GM23338 (cell line): ENCODE data around the gene MTRF1L. TPM values are rescaled to one million over a fixed set of nuclear protein-coding genes. Genes with fewer than 3 reads are reported as not detected.

Source experiments
- ATAC-seq: fragments of 200-7000 bp; cut with Tn5 transposase; 3 replicates; pipeline ENCODE4 v1.9.1; 2020
- DNase-seq: peaks from one replicate; pipeline ENCODE4 v3.0.0-alpha.2; 2015; ENCODE audit warnings: low spot score
- H2AFZ ChIP-seq: fragments of 200-600 bp; sonication (generic); 2 replicates; pipeline ENCODE4 v1.8.0; 2016; ENCODE audit warnings: antibody characterized with exemption, mild to moderate bottlenecking, moderate library complexity
- H3F3A ChIP-seq: fragments of 200-600 bp; sonication (generic); replicated peaks from 2 replicates; pipeline ENCODE4 v1.8.0; 2017; ENCODE audit warnings: antibody characterized with exemption, mixed run types, low read depth
- H3K27ac ChIP-seq: fragments of 200-600 bp; sonication (generic); 2 replicates; pipeline ENCODE4 v1.6.1; 2016; ENCODE audit warnings: low read depth
- H3K27me3 ChIP-seq: fragments of 200-600 bp; sonication (generic); 2 replicates; pipeline ENCODE4 v1.8.0; 2016; ENCODE audit warnings: mild to moderate bottlenecking, mixed run types, moderate library complexity; ENCODE audit not compliant: insufficient read depth
- H3K36me3 ChIP-seq: fragments of 200-600 bp; sonication (generic); 2 replicates; pipeline ENCODE4 v1.8.0; 2016; ENCODE audit warnings: mild to moderate bottlenecking; ENCODE audit not compliant: insufficient read depth
- H3K4me1 ChIP-seq: fragments of 200-600 bp; sonication (generic); 2 replicates; pipeline ENCODE4 v1.8.0; 2016; ENCODE audit warnings: mild to moderate bottlenecking, moderate library complexity; ENCODE audit not compliant: insufficient read depth
- H3K4me2 ChIP-seq: fragments of 200-600 bp; sonication (generic); 2 replicates; pipeline ENCODE4 v1.7.1; 2017; ENCODE audit warnings: mixed run types
- H3K4me3 ChIP-seq: fragments of 200-600 bp; sonication (generic); 2 replicates; pipeline ENCODE4 v1.6.1; 2016; ENCODE audit warnings: mixed run types
- H3K79me2 ChIP-seq: fragments of 200-600 bp; sonication (generic); replicated peaks from 2 replicates; pipeline ENCODE4 v1.8.0; 2017; ENCODE audit warnings: mild to moderate bottlenecking; ENCODE audit not compliant: insufficient read depth
- H3K9me2 ChIP-seq: fragments of 200-600 bp; sonication (generic); 2 replicates; pipeline ENCODE4 v1.8.0; 2017; ENCODE audit not compliant: insufficient read depth
- H4K20me1 ChIP-seq: fragments of 200-600 bp; sonication (generic); replicated peaks from 2 replicates; pipeline ENCODE4 v1.8.0; 2017; ENCODE audit warnings: mild to moderate bottlenecking; ENCODE audit not compliant: insufficient read depth
- H3K27ac Mint-ChIP-seq: 2 replicates; pipeline ENCODE4 v1.8.0; 2020; ENCODE audit warnings: inconsistent platforms, mild to moderate bottlenecking, moderate library complexity, mixed read lengths
- H3K27me3 Mint-ChIP-seq: 3 replicates; pipeline ENCODE4 v1.8.0; 2022; ENCODE audit warnings: low read depth, mild to moderate bottlenecking, moderate library complexity, mixed read lengths, inconsistent platforms; ENCODE audit not compliant: insufficient read depth, poor library complexity
- H3K36me3 Mint-ChIP-seq: 3 replicates; pipeline ENCODE4 v1.8.0; 2021; ENCODE audit warnings: low read depth, mild to moderate bottlenecking, inconsistent platforms, moderate library complexity, mixed read lengths
- H3K4me1 Mint-ChIP-seq: 3 replicates; pipeline ENCODE4 v1.8.0; 2020; ENCODE audit warnings: mild to moderate bottlenecking, inconsistent platforms, mixed read lengths
- H3K4me3 Mint-ChIP-seq: 3 replicates; pipeline ENCODE4 v1.8.0; 2021; ENCODE audit warnings: moderate library complexity, mild to moderate bottlenecking, inconsistent platforms, mixed read lengths
- H3K9me3 Mint-ChIP-seq: 3 replicates; pipeline ENCODE4 v1.8.0; 2020; ENCODE audit warnings: moderate library complexity, mild to moderate bottlenecking, inconsistent platforms, mixed read lengths
- CREB1 ChIP-seq: fragments of 250-450 bp; sonication (Bioruptor Pico); IDR thresholded peaks from 2 replicates; pipeline ENCODE4 v1.5.0; 2020; ENCODE audit warnings: low read depth, mild to moderate bottlenecking, moderate library complexity
- EZH2 ChIP-seq: fragments of 200-600 bp; sonication (generic); IDR thresholded peaks from one replicate; pipeline ENCODE4 v1.8.0; 2017; ENCODE audit warnings: antibody characterized with exemption, mild to moderate bottlenecking, low read depth; ENCODE audit not compliant: unreplicated experiment
- EZH2phosphoT487 ChIP-seq: fragments of 200-600 bp; sonication (generic); IDR thresholded peaks from one replicate; pipeline ENCODE4 v1.8.1; 2018; ENCODE audit warnings: antibody characterized with exemption; ENCODE audit not compliant: unreplicated experiment
- NANOG ChIP-seq: IDR thresholded peaks from 2 replicates; pipeline ENCODE4 v1.6.1; 2016; ENCODE audit warnings: antibody characterized with exemption, borderline replicate concordance
- STAT1 ChIP-seq: IDR thresholded peaks from one replicate; pipeline ENCODE4 v1.6.1; 2016; ENCODE audit warnings: antibody characterized with exemption; ENCODE audit not compliant: unreplicated experiment
- ZNF114 ChIP-seq: fragments of 250-450 bp; sonication (Bioruptor Pico); IDR thresholded peaks from 2 replicates; pipeline ENCODE4 v1.5.0; 2020; ENCODE audit warnings: mild to moderate bottlenecking, moderate library complexity
- polyA plus RNA-seq: library from polyadenylated mRNA; unstranded; fragments of >200 nt; fragmentation: Nextera tagmentation; extraction: Ambion mirVana; gene quantifications from 2 replicates; pipeline ENCODE4 v1.2.1, GENCODE V29; 2016
- total RNA-seq: library from RNA; depleted of rRNA; stranded (reverse); fragments of >200 nt; shearing (Covaris generic); gene quantifications from 2 replicates; pipeline ENCODE4 v1.2.3, GENCODE V29; 2014
- TF ChIP-seq, protein P1 (sequence below), 2 experiments: fragments of 200-600 bp in 1 of 2; sonication (generic) in 1 of 2; conservative IDR thresholded peaks; 2 replicates each; pipeline versions ENCODE4 v1.5.1 to v1.6.1; 2016 to 2017; ENCODE audit warnings: antibody characterized with exemption in 2 of 2, low read depth in 2 of 2, mild to moderate bottlenecking in 2 of 2, moderate library complexity in 1 of 2
- TF ChIP-seq, protein P2 (sequence below): IDR thresholded peaks from 2 replicates; pipeline ENCODE4 v1.6.1; 2016; ENCODE audit warnings: antibody characterized with exemption
- TF ChIP-seq, protein P3 (sequence below): IDR thresholded peaks from one replicate; pipeline ENCODE4 v1.6.1; 2018; ENCODE audit warnings: antibody characterized with exemption; ENCODE audit not compliant: unreplicated experiment

Gene MTRF1L
- total and polyA plus RNA-seq, 2 experiments from 2014 or later = 20.5 to 28.3 TPM

DNA sequence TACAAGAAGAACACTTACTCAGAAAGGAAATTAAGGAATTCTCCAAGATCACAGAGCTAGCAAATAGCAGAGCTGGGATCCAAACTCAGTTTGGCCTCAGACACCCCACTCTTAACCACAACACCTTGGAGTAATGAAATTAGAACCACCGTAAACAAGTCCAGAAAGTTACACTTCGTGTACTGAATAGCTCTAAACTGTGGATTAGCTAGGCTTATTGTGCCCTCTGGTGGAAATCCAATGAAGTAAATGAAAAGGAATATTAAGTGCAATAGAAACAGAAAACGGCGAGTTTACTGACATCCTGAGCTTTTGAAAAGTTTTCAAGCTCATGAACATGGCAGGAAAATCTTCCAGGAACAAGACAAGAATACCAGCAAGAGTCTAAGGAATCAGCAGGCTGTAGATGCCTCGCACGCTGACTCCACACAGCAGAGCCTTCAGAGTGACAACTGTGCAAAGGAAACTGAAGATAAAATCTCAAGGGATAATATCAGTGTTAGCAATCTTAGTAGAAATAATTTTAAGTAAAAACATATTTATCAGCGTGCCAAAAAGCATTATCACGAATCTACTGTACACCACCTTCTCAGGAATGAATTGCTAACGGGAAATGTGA, 54.2 kb downstream of the MTRF1L start:
- H4K20me1 ChIP-seq = no peaks in the 10 kb centered on the region
- Mint-ChIP-seq H3K36me3 (no peaks in the 10 kb centered on the region), H3K27ac (no peak overlapping the region), H3K27me3 (no peaks in the 10 kb centered on the region), H3K4me3 (no peak overlapping the region), H3K4me1 (peaks cover 33% of the 10 kb centered on the region), H3K9me3 (no peaks in the 10 kb centered on the region)
- H3K79me2 ChIP-seq = no peaks in the 10 kb centered on the region
- peaks cover 27% of the 10 kb centered on the region for H3K4me1 ChIP-seq
- H2AFZ ChIP-seq = 0 out of 2 replicates have a peak overlapping the region, but pooled peaks have one; percentile 24
- DNase-seq (peak; percentile 73), ATAC-seq (peak; percentile 88)
- no peak for TF ChIP-seq EZH2phosphoT487
- TF ChIP-seq, protein P1, sequence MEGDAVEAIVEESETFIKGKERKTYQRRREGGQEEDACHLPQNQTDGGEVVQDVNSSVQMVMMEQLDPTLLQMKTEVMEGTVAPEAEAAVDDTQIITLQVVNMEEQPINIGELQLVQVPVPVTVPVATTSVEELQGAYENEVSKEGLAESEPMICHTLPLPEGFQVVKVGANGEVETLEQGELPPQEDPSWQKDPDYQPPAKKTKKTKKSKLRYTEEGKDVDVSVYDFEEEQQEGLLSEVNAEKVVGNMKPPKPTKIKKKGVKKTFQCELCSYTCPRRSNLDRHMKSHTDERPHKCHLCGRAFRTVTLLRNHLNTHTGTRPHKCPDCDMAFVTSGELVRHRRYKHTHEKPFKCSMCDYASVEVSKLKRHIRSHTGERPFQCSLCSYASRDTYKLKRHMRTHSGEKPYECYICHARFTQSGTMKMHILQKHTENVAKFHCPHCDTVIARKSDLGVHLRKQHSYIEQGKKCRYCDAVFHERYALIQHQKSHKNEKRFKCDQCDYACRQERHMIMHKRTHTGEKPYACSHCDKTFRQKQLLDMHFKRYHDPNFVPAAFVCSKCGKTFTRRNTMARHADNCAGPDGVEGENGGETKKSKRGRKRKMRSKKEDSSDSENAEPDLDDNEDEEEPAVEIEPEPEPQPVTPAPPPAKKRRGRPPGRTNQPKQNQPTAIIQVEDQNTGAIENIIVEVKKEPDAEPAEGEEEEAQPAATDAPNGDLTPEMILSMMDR (conservative IDR thresholded peaks at IDR 0.05; ENCODE audit: low read depth in 2 of 2) = peak; percentile 78 to 89
- no peak overlapping the region for H3K27ac ChIP-seq
- H3F3A ChIP-seq = no peaks in the 10 kb centered on the region
- H3K4me3 ChIP-seq = no peak overlapping the region
- no peaks in the 10 kb centered on the region for H3K27me3 ChIP-seq
- no peak overlapping the region for H3K4me2 ChIP-seq
- H3K9me2 ChIP-seq = no peaks in the 10 kb centered on the region
- H3K36me3 ChIP-seq = no peaks in the 10 kb centered on the region

DNA sequence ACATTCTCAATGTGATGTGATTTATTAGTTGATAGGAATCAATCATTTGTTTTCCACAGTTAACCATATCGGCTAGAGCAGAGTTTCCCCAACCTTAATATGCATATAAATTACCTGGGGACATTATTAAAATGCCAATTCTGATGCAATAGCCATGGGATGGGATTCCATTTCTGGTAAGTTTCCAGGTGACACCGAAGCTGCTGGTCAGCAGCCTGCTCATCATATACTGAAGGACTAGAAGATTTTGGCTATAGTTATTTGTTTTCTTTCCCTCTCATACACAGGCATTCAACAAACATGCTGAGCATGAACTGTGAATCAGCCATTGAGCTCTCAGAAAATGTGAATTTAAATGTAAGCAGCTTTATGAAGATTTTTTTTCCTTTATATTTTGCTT, 55.5 kb downstream of the MTRF1L start:
- Histone ChIP-seq H3K4me3 (no peak overlapping the region), H4K20me1 (no peaks in the 10 kb centered on the region), H3F3A (no peaks in the 10 kb centered on the region), H3K79me2 (no peaks in the 10 kb centered on the region), H3K27ac (no peak overlapping the region), H3K4me2 (peak overlapping the region; percentile 34), H3K9me2 (no peaks in the 10 kb centered on the region), H2AFZ (peak overlapping the region; percentile 16; the same call in 1 of the 2 replicates), H3K4me1 (peaks cover 17% of the 10 kb centered on the region; the same call in 1 of the 2 replicates), H3K36me3 (no peaks in the 10 kb centered on the region), H3K27me3 (no peaks in the 10 kb centered on the region)
- TF ChIP-seq, protein P2, sequence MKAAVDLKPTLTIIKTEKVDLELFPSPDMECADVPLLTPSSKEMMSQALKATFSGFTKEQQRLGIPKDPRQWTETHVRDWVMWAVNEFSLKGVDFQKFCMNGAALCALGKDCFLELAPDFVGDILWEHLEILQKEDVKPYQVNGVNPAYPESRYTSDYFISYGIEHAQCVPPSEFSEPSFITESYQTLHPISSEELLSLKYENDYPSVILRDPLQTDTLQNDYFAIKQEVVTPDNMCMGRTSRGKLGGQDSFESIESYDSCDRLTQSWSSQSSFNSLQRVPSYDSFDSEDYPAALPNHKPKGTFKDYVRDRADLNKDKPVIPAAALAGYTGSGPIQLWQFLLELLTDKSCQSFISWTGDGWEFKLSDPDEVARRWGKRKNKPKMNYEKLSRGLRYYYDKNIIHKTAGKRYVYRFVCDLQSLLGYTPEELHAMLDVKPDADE = no peak
- TF ChIP-seq NANOG = no peak
- DNase-seq = peak; percentile 12
- Mint-ChIP-seq H3K27ac (peak overlapping the region; percentile 75), H3K27me3 (no peaks in the 10 kb centered on the region), H3K4me1 (peaks cover 22% of the 10 kb centered on the region), H3K36me3 (no peaks in the 10 kb centered on the region), H3K9me3 (no peaks in the 10 kb centered on the region), H3K4me3 (no peak overlapping the region)
- no peak for ATAC-seq

DNA sequence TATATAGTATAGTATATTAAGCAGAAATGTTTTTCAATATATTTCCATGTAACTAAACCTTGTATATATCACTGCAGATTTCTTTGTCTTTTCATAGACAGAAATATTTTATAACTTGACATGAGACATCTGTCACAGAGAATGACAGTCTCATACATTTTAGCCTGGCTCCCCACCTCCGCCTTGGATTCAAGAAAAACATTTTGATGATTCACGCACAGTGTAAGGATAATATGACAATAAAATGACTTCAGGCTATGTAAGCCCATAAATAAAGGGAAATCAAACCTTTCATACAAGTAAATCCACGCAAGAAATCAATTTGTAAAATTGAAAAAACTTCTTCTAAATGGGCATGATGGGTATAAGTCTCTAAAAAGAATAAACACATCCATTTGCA, 56.0 kb downstream of the MTRF1L start:
- Histone ChIP-seq H3K79me2 (no peaks in the 10 kb centered on the region), H3K4me3 (no peak overlapping the region), H3F3A (no peaks in the 10 kb centered on the region), H3K4me1 (peaks cover 14% of the 10 kb centered on the region; the same call in 1 of the 2 replicates), H3K4me2 (peak overlapping the region; percentile 34), H3K36me3 (no peaks in the 10 kb centered on the region), H4K20me1 (no peaks in the 10 kb centered on the region), H3K27me3 (no peaks in the 10 kb centered on the region), H3K9me2 (no peaks in the 10 kb centered on the region), H2AFZ (peak overlapping the region; percentile 16; the same call in 1 of the 2 replicates), H3K27ac (no peak overlapping the region)
- Mint-ChIP-seq H3K27ac (peak overlapping the region; percentile 75), H3K4me1 (peaks cover 19% of the 10 kb centered on the region), H3K4me3 (no peak overlapping the region), H3K9me3 (no peaks in the 10 kb centered on the region), H3K36me3 (no peaks in the 10 kb centered on the region), H3K27me3 (no peaks in the 10 kb centered on the region)
- no peak for DNase-seq
- ATAC-seq = no peak
- TF ChIP-seq, protein P2 = no peak
- TF ChIP-seq EZH2 (no peak), STAT1 (no peak), ZNF114 (CRISPR knock-in tag) (no peak), CREB1 (CRISPR knock-in tag) (no peak), EZH2phosphoT487 (no peak)
- TF ChIP-seq, protein P3, sequence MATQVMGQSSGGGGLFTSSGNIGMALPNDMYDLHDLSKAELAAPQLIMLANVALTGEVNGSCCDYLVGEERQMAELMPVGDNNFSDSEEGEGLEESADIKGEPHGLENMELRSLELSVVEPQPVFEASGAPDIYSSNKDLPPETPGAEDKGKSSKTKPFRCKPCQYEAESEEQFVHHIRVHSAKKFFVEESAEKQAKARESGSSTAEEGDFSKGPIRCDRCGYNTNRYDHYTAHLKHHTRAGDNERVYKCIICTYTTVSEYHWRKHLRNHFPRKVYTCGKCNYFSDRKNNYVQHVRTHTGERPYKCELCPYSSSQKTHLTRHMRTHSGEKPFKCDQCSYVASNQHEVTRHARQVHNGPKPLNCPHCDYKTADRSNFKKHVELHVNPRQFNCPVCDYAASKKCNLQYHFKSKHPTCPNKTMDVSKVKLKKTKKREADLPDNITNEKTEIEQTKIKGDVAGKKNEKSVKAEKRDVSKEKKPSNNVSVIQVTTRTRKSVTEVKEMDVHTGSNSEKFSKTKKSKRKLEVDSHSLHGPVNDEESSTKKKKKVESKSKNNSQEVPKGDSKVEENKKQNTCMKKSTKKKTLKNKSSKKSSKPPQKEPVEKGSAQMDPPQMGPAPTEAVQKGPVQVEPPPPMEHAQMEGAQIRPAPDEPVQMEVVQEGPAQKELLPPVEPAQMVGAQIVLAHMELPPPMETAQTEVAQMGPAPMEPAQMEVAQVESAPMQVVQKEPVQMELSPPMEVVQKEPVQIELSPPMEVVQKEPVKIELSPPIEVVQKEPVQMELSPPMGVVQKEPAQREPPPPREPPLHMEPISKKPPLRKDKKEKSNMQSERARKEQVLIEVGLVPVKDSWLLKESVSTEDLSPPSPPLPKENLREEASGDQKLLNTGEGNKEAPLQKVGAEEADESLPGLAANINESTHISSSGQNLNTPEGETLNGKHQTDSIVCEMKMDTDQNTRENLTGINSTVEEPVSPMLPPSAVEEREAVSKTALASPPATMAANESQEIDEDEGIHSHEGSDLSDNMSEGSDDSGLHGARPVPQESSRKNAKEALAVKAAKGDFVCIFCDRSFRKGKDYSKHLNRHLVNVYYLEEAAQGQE = no peak
